Subcutaneous adipose tissue (tissue), 4 donors: ENCODE measurements around the gene DNAI4. TPM values are rescaled to one million over a fixed set of nuclear protein-coding genes. Genes with fewer than 3 reads are reported as not detected.

Experiments
- CTCF ChIP-seq: fragments of 450-650 bp; IDR thresholded peaks from one replicate; pipeline ENCODE4 v1.5.1; 2016; ENCODE audit warnings: low read depth, mild to moderate bottlenecking, control low read depth, antibody characterized with exemption, moderate library complexity
- total RNA-seq, 4 donors: library from RNA; depleted of rRNA; stranded (reverse); fragments of >200 nt; gene quantifications; one replicate each; pipeline ENCODE4 v1.1.0, GENCODE V29; 2016

DNAI4 gene
- total RNA-seq, 4 donors from 2014 or later: 1.9 to 5.3 (median 3.9) TPM

GRCh38 chr1:66809736-66810326 lies 114.8 kb downstream of the DNAI4 start:
- no peak for TF ChIP-seq CTCF

- no peak for TF ChIP-seq CTCF
Observed at GRCh38 chr1:66809245-66809644, 115.4 kb downstream of the DNAI4 start.

- TF ChIP-seq CTCF: no peak
Observed at GRCh38 chr1:66791621-66792610, 132.7 kb downstream of the DNAI4 start.

- no peak for TF ChIP-seq CTCF
Observed at GRCh38 chr1:66788231-66788939, 136.3 kb downstream of the DNAI4 start.

GRCh38 chr1:66787641-66788040 lies 137.0 kb downstream of the DNAI4 start:
- no peak for TF ChIP-seq CTCF

- TF ChIP-seq CTCF: no peak
Observed at GRCh38 chr1:66779475-66780078, 145.1 kb downstream of the DNAI4 start.
